NCI-H1105 (cell line): ENCODE results near the gene PKIG.
"Not testable (repeated sequence)": the region's sequence is repeated elsewhere in the genome, so short reads cannot be mapped to it uniquely, and the experiment has no call there.

Source experiments
- DNase-seq: peaks from one replicate; lab custom pipeline; 2025; lab: John Stamatoyannopoulos, UW

PKIG gene

GRCh38 chr20:44582311-44583025 lies at the start of gene PKIG:
PKIG (plus strand) TSS chr20:44582579; CDS start chr20:44614557, 31,978 bp downstream.
- DNase-seq: no peak

GRCh38 chr20:44532981-44533331 lies 49.4 kb upstream of the PKIG start:
- no peak for DNase-seq

GRCh38 chr20:44533928-44534327 lies 48.5 kb upstream of the PKIG start:
- no peak for DNase-seq

- no peak for DNase-seq
Observed at GRCh38 chr20:44536175-44536574, 46.2 kb upstream of the PKIG start.

GRCh38 chr20:44537993-44538392 lies 44.4 kb upstream of the PKIG start:
- DNase-seq: no peak

GRCh38 chr20:44540834-44541233 lies 41.5 kb upstream of the PKIG start:
- no peak for DNase-seq

GRCh38 chr20:44541992-44542391 lies 40.4 kb upstream of the PKIG start:
- no peak for DNase-seq

GRCh38 chr20:44542890-44543289 lies 39.5 kb upstream of the PKIG start:
- DNase-seq: no peak

GRCh38 chr20:44543358-44543757 lies 39.0 kb upstream of the PKIG start:
- DNase-seq: no peak

- DNase-seq: no peak
Observed at GRCh38 chr20:44544263-44544662, 38.1 kb upstream of the PKIG start.

- no peak for DNase-seq
Observed at GRCh38 chr20:44547419-44547818, 35.0 kb upstream of the PKIG start.

- no peak for DNase-seq
Observed at GRCh38 chr20:44549123-44549522, 33.3 kb upstream of the PKIG start.

GRCh38 chr20:44552050-44552449 lies 30.3 kb upstream of the PKIG start:
- DNase-seq: no peak

- DNase-seq: no peak
Observed at GRCh38 chr20:44552568-44552949, 29.8 kb upstream of the PKIG start.

GRCh38 chr20:44552950-44553908 lies 29.1 kb upstream of the PKIG start:
- no peak for DNase-seq

- DNase-seq: no peak
Observed at GRCh38 chr20:44559302-44559701, 23.1 kb upstream of the PKIG start.

GRCh38 chr20:44560229-44560628 lies 22.1 kb upstream of the PKIG start:
- DNase-seq: no peak

GRCh38 chr20:44560818-44561217 lies 21.6 kb upstream of the PKIG start:
- not testable (repeated sequence) for DNase-seq

GRCh38 chr20:44561876-44562275 lies 20.5 kb upstream of the PKIG start:
- no peak for DNase-seq

- no peak for DNase-seq
Observed at GRCh38 chr20:44566018-44566417, 16.4 kb upstream of the PKIG start.

- no peak for DNase-seq
Observed at GRCh38 chr20:44566811-44567210, 15.6 kb upstream of the PKIG start.

GRCh38 chr20:44570367-44570766 lies 12.0 kb upstream of the PKIG start:
- no peak for DNase-seq

GRCh38 chr20:44571362-44571988 lies 10.9 kb upstream of the PKIG start:
- DNase-seq: no peak
